Kidney epithelial cell (primary cell): ENCODE results near the gene SERTAD3. TPM values are rescaled to one million over a fixed set of nuclear protein-coding genes. Genes with fewer than 3 reads are reported as not detected.

Source experiments
- DNase-seq: peaks from one replicate; pipeline ENCODE4 v3.0.0-alpha.2; 2010; ENCODE audit warnings: low read depth
- H3K27me3 ChIP-seq: 2 replicates; pipeline ENCODE4 v1.6.0; 2011; ENCODE audit warnings: low read length; ENCODE audit not compliant: control insufficient read depth, insufficient read depth
- H3K36me3 ChIP-seq: 2 replicates; pipeline ENCODE4 v1.5.1; 2011; ENCODE audit warnings: low read length; ENCODE audit not compliant: control insufficient read depth, insufficient read depth
- H3K4me3 ChIP-seq: 2 replicates; pipeline ENCODE4 v1.5.1; 2011; ENCODE audit warnings: low read depth, mild to moderate bottlenecking, control low read depth, low read length
- CTCF ChIP-seq: IDR thresholded peaks from 2 replicates; pipeline ENCODE4 v1.5.1; 2011; ENCODE audit warnings: mild to moderate bottlenecking, moderate library complexity, low read length, control low read depth, inconsistent platforms; ENCODE audit not compliant: insufficient read depth, poor library complexity, severe bottlenecking
- total RNA-seq: library from RNA; depleted of rRNA; stranded (reverse); fragments of >200 nt; gene quantifications from 2 replicates; pipeline ENCODE4 v1.2.3, GENCODE V29; 2015

The SERTAD3 gene
- total RNA-seq, 1 donor from 2014 or later = 11.4 TPM

GRCh38 chr19:40474737-40475136 lies 30.6 kb upstream of the SERTAD3 start:
- H3K4me3 ChIP-seq = no peak overlapping the region
- TF ChIP-seq CTCF = no peak
- H3K27me3 ChIP-seq = no peaks in the 10 kb centered on the region
- no peaks in the 10 kb centered on the region for H3K36me3 ChIP-seq
- DNase-seq = no peak

DNA sequence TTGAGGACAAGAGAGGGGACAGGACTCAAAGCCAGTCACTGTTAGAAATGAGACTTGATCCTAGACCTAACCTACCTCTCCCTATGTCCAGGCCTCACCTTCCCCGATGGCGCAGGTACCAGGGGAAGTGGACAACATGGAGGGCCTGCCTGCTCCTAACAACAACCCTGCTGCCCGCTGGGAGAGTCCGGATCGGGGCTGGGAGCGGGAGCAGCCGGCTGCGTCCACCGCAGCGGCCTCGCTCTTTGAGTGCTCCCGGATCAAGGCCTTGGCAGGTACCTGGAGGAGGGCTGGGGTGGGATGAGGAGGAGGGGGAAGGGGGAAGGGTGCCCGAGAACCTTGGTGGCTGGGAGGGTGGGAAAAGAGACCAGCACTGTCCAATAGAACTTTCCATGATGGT lies 28.4 kb upstream of the SERTAD3 start:
- no peak for DNase-seq
- Histone ChIP-seq H3K36me3 (no peaks in the 10 kb centered on the region), H3K4me3 (no peak overlapping the region), H3K27me3 (peaks cover under 1% of the 10 kb centered on the region)
- no peak for TF ChIP-seq CTCF

- H3K4me3 ChIP-seq = no peak overlapping the region
- no peak for DNase-seq
- peaks cover 13% of the 10 kb centered on the region for H3K27me3 ChIP-seq
- TF ChIP-seq CTCF = no peak
- no peaks in the 10 kb centered on the region for H3K36me3 ChIP-seq
Observed at GRCh38 chr19:40471111-40471510, 27.0 kb upstream of the SERTAD3 start.

GRCh38 chr19:40469011-40469410 lies 24.9 kb upstream of the SERTAD3 start:
- TF ChIP-seq CTCF = no peak
- no peak for DNase-seq
- Histone ChIP-seq H3K4me3 (no peak overlapping the region), H3K36me3 (no peaks in the 10 kb centered on the region), H3K27me3 (peaks cover 14% of the 10 kb centered on the region)

- no peak for DNase-seq
- Histone ChIP-seq H3K4me3 (peak within 1 kb of the TSS; percentile 14), H3K27me3 (peaks cover 14% of the 10 kb centered on the region), H3K36me3 (no peaks in the 10 kb centered on the region)
- TF ChIP-seq CTCF = no peak
Observed at GRCh38 chr19:40466985-40467734, 23.0 kb upstream of the SERTAD3 start, which contains the start of gene SPTBN4. Gene SPTBN4, plus strand, starts transcription at chr19:40467001. Its CDS starts 5,621 bp downstream, at chr19:40472622.
